ENCODE data around the gene PANK4. TPM values are rescaled to one million over a fixed set of nuclear protein-coding genes. Genes with fewer than 3 reads are reported as not detected.

Gene PANK4
- total RNA-seq, 4 donors from 2014 or later, result 15.1 to 38.1 (median 27.4) TPM

DNA sequence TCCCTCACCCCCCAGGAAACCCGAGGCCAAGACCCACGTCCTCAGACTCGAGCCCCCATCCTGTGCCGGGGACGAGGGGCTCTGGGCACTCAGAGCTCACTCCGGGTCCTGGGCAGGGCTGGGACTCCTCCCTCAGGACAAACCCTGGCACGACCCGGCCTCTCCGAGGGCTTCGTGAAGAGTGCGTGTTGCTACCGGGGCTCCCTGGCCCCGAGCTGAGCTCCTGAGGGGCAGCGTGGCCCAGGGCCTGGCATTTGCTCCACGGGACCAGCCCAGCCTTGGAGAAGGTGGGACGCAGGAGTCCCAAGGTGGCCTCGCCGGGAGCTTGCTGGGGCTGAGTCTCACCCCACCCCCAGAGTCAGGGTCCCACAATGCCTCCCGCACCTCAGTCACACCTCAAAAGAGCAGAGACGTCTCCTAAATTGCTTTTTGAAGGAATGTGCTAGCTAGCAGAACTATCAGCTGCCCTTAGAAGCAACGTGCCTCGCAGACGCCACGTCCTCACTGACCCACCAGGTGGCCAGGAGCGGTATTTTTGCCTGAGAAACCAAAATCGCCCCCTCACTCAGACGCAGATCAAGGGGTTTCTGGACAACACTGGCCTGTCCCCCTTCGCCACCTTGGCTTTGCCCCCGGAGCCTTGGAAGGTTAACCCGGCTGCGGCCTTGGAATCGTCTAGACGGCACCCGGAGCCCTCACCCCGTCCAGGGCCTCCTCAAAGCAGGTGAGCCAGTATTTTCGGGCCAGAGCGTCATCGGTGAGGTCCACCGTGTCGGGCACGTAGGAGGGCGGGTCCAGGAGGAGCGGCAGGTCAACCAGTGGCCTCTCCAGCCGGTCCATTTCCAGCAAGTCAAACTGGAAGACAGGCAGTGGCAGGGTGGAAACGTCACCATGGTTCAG lies 11.3 kb downstream of the PANK4 start:
- TF ChIP-seq, protein P1, sequence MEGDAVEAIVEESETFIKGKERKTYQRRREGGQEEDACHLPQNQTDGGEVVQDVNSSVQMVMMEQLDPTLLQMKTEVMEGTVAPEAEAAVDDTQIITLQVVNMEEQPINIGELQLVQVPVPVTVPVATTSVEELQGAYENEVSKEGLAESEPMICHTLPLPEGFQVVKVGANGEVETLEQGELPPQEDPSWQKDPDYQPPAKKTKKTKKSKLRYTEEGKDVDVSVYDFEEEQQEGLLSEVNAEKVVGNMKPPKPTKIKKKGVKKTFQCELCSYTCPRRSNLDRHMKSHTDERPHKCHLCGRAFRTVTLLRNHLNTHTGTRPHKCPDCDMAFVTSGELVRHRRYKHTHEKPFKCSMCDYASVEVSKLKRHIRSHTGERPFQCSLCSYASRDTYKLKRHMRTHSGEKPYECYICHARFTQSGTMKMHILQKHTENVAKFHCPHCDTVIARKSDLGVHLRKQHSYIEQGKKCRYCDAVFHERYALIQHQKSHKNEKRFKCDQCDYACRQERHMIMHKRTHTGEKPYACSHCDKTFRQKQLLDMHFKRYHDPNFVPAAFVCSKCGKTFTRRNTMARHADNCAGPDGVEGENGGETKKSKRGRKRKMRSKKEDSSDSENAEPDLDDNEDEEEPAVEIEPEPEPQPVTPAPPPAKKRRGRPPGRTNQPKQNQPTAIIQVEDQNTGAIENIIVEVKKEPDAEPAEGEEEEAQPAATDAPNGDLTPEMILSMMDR (IDR thresholded peaks at IDR 0.05), result no peak
- no peak for DNase-seq (ENCODE audit: low spot score)
- ATAC-seq (ENCODE audit: low FRiP score), result no peak

DNA sequence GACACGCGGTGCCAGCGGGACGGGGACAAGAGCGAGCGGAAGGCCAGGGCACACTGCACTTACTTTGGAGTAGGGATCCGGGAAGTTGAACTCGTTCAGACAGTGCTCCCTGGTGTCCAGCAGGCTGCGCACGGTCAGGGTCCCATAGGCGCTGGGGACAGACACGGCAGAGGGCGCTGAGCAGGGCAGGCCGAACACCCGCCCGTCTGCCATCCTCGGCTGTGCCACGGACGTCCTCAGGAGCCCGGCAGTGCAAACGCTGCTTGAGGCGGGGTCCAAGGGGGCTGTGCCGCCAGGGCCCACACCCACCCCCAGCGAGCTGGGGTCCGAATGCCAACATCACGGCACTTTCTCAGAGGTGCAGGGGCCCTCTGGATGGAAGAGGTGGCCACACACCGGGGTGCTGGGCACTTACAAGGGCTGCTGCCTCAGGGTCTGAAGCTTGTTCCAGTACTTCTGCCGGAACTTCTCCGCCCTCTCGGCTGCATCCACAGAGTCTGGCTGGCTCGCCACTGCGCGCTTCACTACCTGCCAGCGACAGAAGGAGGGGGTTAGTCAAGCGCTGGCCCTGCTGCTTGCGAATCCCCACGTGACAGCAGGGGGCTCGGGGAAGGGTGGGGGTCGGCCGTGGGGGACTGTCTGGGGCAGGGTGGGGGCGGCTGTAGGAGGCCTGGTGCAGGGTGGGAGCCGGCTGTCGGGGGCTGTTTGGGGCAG lies 12.3 kb downstream of the PANK4 start:
- TF ChIP-seq, protein P1 (IDR thresholded peaks at IDR 0.05), result no peak
- no peak for DNase-seq (ENCODE audit: low spot score)
- ATAC-seq (ENCODE audit: low FRiP score), result no peak

DNA sequence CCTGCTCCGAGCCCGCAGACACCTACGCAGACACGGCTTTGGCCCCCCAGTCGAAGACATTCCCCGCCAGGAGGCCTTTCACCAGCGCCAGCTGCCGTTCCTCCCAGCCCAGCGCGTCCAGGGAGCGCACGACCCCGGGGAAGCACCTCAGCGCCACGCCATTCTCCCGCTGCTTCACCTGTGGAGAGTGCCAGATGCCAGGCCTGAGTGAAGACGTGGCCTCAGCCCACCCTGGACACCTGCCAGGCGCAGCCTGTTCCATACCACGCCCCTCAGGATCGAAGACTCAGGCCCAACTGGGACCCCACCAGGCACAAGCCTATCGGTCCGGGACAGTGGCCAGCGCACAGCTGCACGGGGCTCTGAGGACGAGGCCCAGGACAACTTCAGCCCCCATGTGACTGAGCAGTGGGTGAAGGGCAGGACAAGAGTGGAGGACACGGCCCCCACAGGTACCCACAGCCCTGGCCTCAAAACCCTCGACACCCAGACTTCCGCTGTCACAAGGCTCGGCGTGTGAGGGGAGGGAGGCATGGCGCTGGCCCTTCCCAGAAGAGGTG lies 13.5 kb downstream of the PANK4 start:
- no peak for ATAC-seq (ENCODE audit: low FRiP score)
- no peak for DNase-seq (ENCODE audit: low spot score)
- TF ChIP-seq, protein P1 (IDR thresholded peaks at IDR 0.05), result no peak

GRCh38 chr1:2510366-2511155 lies 15.8 kb downstream of the PANK4 start:
- no peak for ATAC-seq (ENCODE audit: low FRiP score)
- TF ChIP-seq, protein P1 (IDR thresholded peaks at IDR 0.05), result no peak
- no peak for DNase-seq (ENCODE audit: low spot score)

DNA sequence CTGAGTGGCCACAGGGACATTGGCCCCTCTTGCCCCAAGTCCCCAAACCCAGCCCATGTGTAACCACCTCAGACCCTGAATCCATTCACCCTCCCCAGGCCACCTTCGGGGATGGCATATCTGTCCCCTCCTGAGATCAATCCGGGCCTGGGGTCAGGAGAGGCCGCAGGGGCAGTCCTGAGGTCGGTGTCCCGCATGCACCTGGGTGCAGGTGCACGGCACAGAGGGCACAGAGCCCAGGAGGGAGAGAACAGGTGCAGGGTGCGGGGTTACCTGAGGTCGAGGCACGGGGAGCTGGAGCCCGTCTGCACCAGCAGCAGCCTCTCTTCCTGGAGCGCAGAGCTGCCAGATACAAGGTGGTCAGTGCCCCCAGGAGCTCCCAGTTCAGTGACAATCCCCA lies 16.8 kb downstream of the PANK4 start:
- DNase-seq (ENCODE audit: low spot score) (no peak), ATAC-seq (ENCODE audit: low FRiP score) (no peak)
- TF ChIP-seq, protein P1 (IDR thresholded peaks at IDR 0.05), result no peak

DNA sequence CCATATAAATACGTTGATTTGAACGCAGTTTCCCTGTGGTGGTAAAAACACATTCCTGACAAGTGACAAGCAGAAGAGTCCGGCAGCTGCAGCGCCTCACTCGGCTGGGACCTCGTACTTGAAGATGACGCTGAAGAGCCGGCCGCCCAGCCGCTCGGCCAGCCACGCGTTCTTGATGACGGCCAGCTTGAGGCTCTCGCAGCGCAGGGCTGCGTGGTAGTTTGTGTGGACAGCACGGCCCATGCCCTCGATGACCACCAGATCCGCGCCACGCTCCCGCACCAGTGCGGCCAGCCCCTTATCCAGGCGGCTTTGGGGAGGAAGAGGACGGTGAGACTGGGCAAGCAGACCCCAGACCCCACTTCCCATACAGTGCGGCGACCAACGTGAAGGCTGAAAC lies 17.6 kb downstream of the PANK4 start:
- TF ChIP-seq, protein P1 (IDR thresholded peaks at IDR 0.05), result no peak
- ATAC-seq (ENCODE audit: low FRiP score), result no peak
- no peak for DNase-seq (ENCODE audit: low spot score)
